ENCODE data around the gene TUSC1. TPM values are rescaled to one million over a fixed set of nuclear protein-coding genes. Genes with fewer than 3 reads are reported as not detected.

The TUSC1 gene
- total RNA-seq = 9.4 and 10.0 TPM in 2 replicates

DNA sequence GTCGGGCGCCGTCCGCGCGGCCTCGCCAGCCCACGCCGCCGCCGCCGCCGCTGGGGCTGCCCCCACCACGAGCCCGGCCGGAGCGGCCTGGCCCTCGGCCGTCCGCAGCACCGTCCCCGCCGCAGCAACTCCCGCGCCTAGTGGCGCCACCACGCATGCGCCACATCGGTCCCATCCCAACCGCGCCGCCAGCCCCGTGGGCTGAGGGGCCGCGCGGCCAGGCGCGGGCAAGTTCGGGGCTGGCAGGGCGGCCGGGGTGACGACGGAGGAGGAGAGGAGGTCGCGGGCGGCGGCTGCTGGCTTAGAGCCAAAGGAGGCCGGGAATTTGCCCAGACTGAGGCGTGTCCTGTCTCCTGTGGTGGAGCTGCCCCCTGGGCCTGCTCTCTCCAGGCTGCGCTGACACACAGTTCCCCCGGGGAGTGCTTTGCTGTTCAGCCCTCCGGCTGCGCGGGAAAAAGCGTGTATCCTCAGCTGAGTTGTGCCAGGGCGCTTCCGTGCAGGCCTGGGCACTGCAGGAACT is at the start of gene TUSC1:
Gene TUSC1, minus strand, starts transcription at position 298 of the 520 bp plus-strand sequence. Its CDS starts 132 bp downstream, at position 166.

Measured in smooth muscle cell of the pulmonary artery (primary cell).